Measurements from ENCODE around the gene ATXN7L1. TPM values are rescaled to one million over a fixed set of nuclear protein-coding genes. Genes with fewer than 3 reads are reported as not detected.

Gene ATXN7L1
- total RNA-seq, 1 donor from 2014 or later = 12.9 TPM

DNA sequence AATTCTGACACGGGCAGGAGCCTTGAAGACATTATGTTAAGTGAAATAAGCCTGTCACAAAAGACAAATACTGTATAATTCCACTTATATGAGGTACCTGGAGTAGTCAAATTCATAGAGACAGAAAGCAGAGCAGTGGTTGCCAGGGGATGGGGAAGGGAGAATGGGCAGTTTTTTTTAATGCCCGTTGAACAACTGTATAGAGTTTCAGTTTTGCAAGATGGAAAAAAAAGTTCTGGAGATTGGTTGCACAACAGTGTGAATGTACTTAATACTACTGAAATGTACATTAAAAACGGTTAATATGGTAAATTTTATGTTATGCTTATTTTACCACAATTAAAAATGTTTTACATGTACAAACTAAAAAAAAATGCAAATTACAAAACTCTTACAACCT is 231.5 kb downstream of the ATXN7L1 start:
- no peak for ATAC-seq
- intact Hi-C loops (cut with DNase I) = loop anchor here (10.0 kb wide), 1 partner anchor 110 kb away; no protein-coding TSS in a partner anchor
- H3K36me3 ChIP-seq = peaks cover 23% of the 10 kb centered on the region
- peaks cover 9% of the 10 kb centered on the region for H3K4me1 ChIP-seq
- TF ChIP-seq, protein P1, sequence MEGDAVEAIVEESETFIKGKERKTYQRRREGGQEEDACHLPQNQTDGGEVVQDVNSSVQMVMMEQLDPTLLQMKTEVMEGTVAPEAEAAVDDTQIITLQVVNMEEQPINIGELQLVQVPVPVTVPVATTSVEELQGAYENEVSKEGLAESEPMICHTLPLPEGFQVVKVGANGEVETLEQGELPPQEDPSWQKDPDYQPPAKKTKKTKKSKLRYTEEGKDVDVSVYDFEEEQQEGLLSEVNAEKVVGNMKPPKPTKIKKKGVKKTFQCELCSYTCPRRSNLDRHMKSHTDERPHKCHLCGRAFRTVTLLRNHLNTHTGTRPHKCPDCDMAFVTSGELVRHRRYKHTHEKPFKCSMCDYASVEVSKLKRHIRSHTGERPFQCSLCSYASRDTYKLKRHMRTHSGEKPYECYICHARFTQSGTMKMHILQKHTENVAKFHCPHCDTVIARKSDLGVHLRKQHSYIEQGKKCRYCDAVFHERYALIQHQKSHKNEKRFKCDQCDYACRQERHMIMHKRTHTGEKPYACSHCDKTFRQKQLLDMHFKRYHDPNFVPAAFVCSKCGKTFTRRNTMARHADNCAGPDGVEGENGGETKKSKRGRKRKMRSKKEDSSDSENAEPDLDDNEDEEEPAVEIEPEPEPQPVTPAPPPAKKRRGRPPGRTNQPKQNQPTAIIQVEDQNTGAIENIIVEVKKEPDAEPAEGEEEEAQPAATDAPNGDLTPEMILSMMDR (IDR thresholded peaks at IDR 0.05) = no peak
- no peaks in the 10 kb centered on the region for H3K27me3 ChIP-seq
- no peak overlapping the region for H3K27ac ChIP-seq
- DNase-seq = no peak
- H3K9me3 ChIP-seq = no peaks in the 10 kb centered on the region
- H3K4me3 ChIP-seq = no peak overlapping the region

DNA sequence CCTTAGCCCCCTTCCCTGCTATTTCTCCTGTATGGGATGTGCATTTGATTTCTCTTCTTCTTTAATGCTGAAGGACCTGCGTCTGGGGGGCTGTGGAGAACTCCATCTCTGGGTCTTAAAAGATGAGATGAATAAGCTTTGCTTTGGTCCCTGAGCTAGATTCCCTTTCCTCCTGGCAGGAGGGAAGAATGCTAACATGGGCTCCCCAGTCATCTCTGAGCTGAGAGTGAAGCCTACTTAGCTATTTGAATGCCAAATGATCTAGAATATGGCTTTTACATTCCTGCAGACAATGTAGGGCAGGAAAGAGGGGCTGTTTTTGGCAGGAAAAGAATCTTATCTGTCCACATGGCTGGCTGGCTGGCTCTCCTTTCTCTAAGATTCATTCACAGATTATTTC is 232.5 kb downstream of the ATXN7L1 start:
- peaks cover 25% of the 10 kb centered on the region for H3K36me3 ChIP-seq
- H3K4me1 ChIP-seq = peaks cover under 1% of the 10 kb centered on the region
- H3K27ac ChIP-seq = no peak overlapping the region
- H3K27me3 ChIP-seq = no peaks in the 10 kb centered on the region
- intact Hi-C loops (cut with DNase I) = loop anchor here (10.0 kb wide), 1 partner anchor 111 kb away; no protein-coding TSS in a partner anchor
- TF ChIP-seq, protein P1 (IDR thresholded peaks at IDR 0.05) = no peak
- ATAC-seq (no peak), DNase-seq (no peak)
- H3K4me3 ChIP-seq = no peak overlapping the region
- no peaks in the 10 kb centered on the region for H3K9me3 ChIP-seq

DNA sequence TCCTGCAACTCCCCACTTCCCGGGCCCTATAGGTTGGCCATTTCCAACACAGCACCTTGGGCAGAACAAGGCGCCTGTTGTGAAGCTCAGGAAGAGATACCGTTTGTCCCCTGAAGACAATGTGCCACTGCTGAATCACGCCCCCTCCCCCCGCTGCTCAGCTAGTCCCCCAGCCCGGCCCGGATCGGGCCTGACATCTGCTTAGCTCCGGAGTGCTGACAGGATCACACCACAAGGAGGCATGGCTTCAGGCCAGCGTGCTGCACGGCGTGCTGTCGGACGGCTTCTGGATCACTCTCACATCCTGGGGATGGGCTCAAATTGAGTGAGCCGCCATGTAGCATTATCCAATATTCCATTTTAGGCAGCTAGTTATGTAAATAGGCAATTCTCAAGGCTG is 233.0 kb downstream of the ATXN7L1 start:
- intact Hi-C loops (cut with DNase I) = loop anchor here (10.0 kb wide), 1 partner anchor 111 kb away; no protein-coding TSS in a partner anchor
- no peak for ATAC-seq
- TF ChIP-seq, protein P1 (IDR thresholded peaks at IDR 0.05) = no peak

DNA sequence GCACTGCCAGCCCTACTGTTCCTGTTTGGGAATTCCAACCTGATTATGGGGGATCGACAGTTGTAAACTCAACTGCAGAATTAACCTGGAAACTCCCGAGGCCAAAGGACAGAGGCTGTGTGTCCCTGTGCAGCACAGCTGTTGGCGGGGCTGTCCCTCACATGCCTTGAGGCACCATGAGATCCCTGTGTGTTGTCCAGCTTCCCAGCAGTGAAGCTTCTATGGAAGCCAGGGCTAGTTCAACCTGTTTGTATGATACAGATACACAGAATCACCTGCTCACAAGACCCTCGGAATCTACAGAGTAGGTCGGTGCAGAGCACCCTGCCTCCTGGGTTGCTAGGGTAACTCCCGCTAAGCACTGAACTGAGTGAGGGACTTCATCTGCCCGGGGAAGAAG is 234.1 kb downstream of the ATXN7L1 start:
- no peak for ATAC-seq
- TF ChIP-seq, protein P1 (IDR thresholded peaks at IDR 0.05) = no peak
- H3K36me3 ChIP-seq = peaks cover 41% of the 10 kb centered on the region

More for the DNA sequence above, 233.0 kb downstream of the ATXN7L1 start:
- peaks cover 29% of the 10 kb centered on the region for H3K36me3 ChIP-seq
- no peak overlapping the region for H3K4me3 ChIP-seq
- H3K27ac ChIP-seq = no peak overlapping the region
- no peaks in the 10 kb centered on the region for H3K9me3 ChIP-seq
- H3K4me1 ChIP-seq = no peaks in the 10 kb centered on the region
- DNase-seq = no peak
- H3K27me3 ChIP-seq = no peaks in the 10 kb centered on the region

DNA sequence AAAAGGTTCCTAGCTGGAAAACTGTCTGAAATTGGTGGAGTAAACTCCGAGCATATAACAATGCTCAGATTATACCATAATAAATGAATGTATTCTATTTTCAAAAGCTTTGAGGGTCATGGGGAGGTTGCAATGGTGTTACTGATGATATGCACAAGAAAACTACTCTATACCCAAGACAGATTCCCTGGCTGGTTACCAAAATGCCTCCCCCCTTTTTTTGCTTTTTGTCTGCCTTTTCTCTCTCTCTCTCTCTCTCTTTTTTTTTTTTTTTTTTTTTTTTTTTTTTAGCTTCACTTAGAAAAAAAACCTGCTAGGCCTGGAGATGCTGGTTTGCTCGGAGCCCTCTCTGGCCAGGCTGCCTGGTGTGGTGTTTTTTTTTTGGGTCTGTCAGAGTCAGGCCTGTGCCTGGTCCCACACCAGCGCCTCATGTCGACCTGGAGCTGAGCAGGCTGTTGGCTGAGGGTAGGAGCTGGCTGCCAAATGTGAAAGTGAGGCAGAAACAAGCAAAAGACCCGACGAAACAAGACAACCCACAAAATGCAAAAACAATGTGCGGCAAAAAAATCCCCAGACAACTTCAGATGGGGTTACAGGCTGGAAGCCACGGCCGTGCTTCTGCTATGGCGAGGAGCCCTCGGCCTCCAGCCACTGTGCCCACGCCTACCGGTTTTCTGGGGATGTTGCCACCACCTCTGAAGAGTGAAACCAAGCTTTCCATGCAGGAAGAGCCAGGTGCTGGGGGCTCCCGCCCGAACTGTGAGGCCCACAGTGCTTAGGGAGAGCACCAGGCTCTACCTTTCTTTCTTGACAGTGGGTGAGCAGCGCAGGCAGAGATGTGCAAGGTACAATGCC is 235.2 kb downstream of the ATXN7L1 start:
- Histone ChIP-seq H3K9me3 (no peaks in the 10 kb centered on the region), H3K4me3 (no peak overlapping the region), H3K27ac (no peak overlapping the region), H3K27me3 (no peaks in the 10 kb centered on the region), H3K4me1 (no peaks in the 10 kb centered on the region), H3K36me3 (peaks cover 49% of the 10 kb centered on the region)
- intact Hi-C loops (cut with DNase I) = loop anchor here (10.0 kb wide), 1 partner anchor 114 kb away; no protein-coding TSS in a partner anchor
- no peak for ATAC-seq
- TF ChIP-seq, protein P1 (IDR thresholded peaks at IDR 0.05) = no peak
- peak; percentile 35 for DNase-seq

More for the DNA sequence above, 234.1 kb downstream of the ATXN7L1 start:
- no peak for DNase-seq
- H3K9me3 ChIP-seq = no peaks in the 10 kb centered on the region
- no peak overlapping the region for H3K27ac ChIP-seq
- intact Hi-C loops (cut with DNase I) = loop anchor here (10.0 kb wide), 1 partner anchor 113 kb away; no protein-coding TSS in a partner anchor
- H3K27me3 ChIP-seq = no peaks in the 10 kb centered on the region
- H3K4me3 ChIP-seq = no peak overlapping the region
- no peaks in the 10 kb centered on the region for H3K4me1 ChIP-seq

Measured in upper lobe of right lung (tissue), 1 donor.